ENCODE results near the gene ALOX12.

- TF ChIP-seq CTCF (IDR thresholded peaks at IDR 0.05; ENCODE audit: low read depth, low read length, missing input control) (peak; percentile 77), JUND (IDR thresholded peaks at IDR 0.05) (no peak), YY1 (IDR thresholded peaks at IDR 0.05) (no peak), GABPA (IDR thresholded peaks at IDR 0.05 in 1 of 2, conservative IDR thresholded peaks at IDR 0.05 in 1 of 2) (no peak)
Measured at GRCh38 chr17:7004398-7005253, 8.8 kb downstream of the ALOX12 start.

Data from liver (tissue), 3 donors.